SK-N-SH (cell line): ENCODE results near the gene HSD17B1. TPM values are rescaled to one million over a fixed set of nuclear protein-coding genes. Genes with fewer than 3 reads are reported as not detected.

Experiments
- CTCF ChIA-PET: fragments of 300-600, 350-600 bp; formaldehyde crosslinking; extraction: SDS; loops from one replicate; lab custom pipeline; 2021; lab: Yijun Ruan, JAX
- POLR2A ChIA-PET: fragments of 350-600 bp; sonication (Branson Sonifier 250); formaldehyde crosslinking; extraction: SDS; loops from one replicate; lab custom pipeline; 2020; ENCODE audit warnings: antibody characterized with exemption, inconsistent platforms; lab: Yijun Ruan, JAX
- DNase-seq: peaks from one replicate; pipeline ENCODE4 v3.0.0; 2012
- H2AFZ ChIP-seq: fragments of 200-600 bp; sonication (generic); 2 replicates; pipeline ENCODE4 v1.8.1; 2016; ENCODE audit warnings: antibody characterized with exemption, mild to moderate bottlenecking, low read depth
- H3F3A ChIP-seq: fragments of 200-600 bp; sonication (generic); replicated peaks from 2 replicates; pipeline ENCODE3; 2016; ENCODE audit warnings: antibody characterized with exemption, mild to moderate bottlenecking; ENCODE audit not compliant: insufficient read depth
- H3K27ac ChIP-seq, 2 experiments: fragments of 200-500 bp in 1 of 2; fragments of 200-600 bp in 1 of 2; sonication (Bioruptor generic) in 1 of 2; sonication (generic), shearing (Covaris generic) in 1 of 2; 2 replicates each; pipeline versions ENCODE4 v1.5.1 to v1.6.1; 2014 to 2016; ENCODE audit warnings: low read depth in 2 of 2, inconsistent platforms in 1 of 2, low read length in 1 of 2, mild to moderate bottlenecking in 1 of 2, mixed read lengths in 1 of 2
- H3K27me3 ChIP-seq: fragments of 200-600 bp; sonication (generic), shearing (Covaris generic); 2 replicates; pipeline ENCODE4 v1.6.1; 2016; ENCODE audit warnings: mixed run types; ENCODE audit not compliant: insufficient read depth
- H3K36me3 ChIP-seq, 2 experiments: fragments of 200-500 bp in 1 of 2; fragments of 200-600 bp in 1 of 2; sonication (Bioruptor generic) in 1 of 2; sonication (generic) in 1 of 2; replicated peaks in 1 of 2; 2 replicates each; pipeline versions ENCODE3 to v1.5.1; 2014 to 2016; ENCODE audit warnings: low read length in 1 of 2, mild to moderate bottlenecking in 1 of 2; ENCODE audit not compliant: insufficient read depth in 2 of 2, control insufficient read depth in 1 of 2
- H3K4me1 ChIP-seq, 2 experiments: fragments of 200-500 bp in 1 of 2; fragments of 200-600 bp in 1 of 2; sonication (Bioruptor generic) in 1 of 2; sonication (generic), shearing (Covaris generic) in 1 of 2; 2 replicates each; pipeline versions ENCODE4 v1.5.1 to v1.6.1; 2014 to 2016; ENCODE audit warnings: low read depth in 1 of 2, low read length in 1 of 2, mixed run types in 1 of 2; ENCODE audit not compliant: insufficient read depth in 2 of 2, control insufficient read depth in 1 of 2
- H3K4me2 ChIP-seq: fragments of 200-600 bp; sonication (generic), shearing (Covaris generic); 2 replicates; pipeline ENCODE4 v1.6.1; 2017; ENCODE audit warnings: mixed run types
- H3K4me3 ChIP-seq, 2 experiments: fragments of 200-500 bp in 1 of 2; fragments of 200-600 bp in 1 of 2; sonication (Bioruptor generic) in 1 of 2; sonication (generic), shearing (Covaris generic) in 1 of 2; 2 replicates each; pipeline versions ENCODE4 v1.5.1 to v1.8.1; 2014 to 2016; ENCODE audit warnings: low read depth in 2 of 2, inconsistent platforms in 1 of 2, low read length in 1 of 2, mild to moderate bottlenecking in 1 of 2, mixed read lengths in 1 of 2, moderate library complexity in 1 of 2
- H3K79me2 ChIP-seq: fragments of 200-600 bp; sonication (generic); 2 replicates; pipeline ENCODE4 v1.8.1; 2017; ENCODE audit warnings: mild to moderate bottlenecking; ENCODE audit not compliant: insufficient read depth
- H3K9ac ChIP-seq: fragments of 200-600 bp; sonication (generic); 2 replicates; pipeline ENCODE4 v1.6.1; 2017; ENCODE audit warnings: mixed run types
- H3K9me2 ChIP-seq: fragments of 200-600 bp; sonication (generic); 2 replicates; pipeline ENCODE4 v1.6.1; 2017; ENCODE audit warnings: mixed run types
- H3K9me3 ChIP-seq: fragments of 200-600 bp; sonication (generic); 2 replicates; pipeline ENCODE4 v1.6.1; 2017; ENCODE audit warnings: mixed run types, mild to moderate bottlenecking, moderate library complexity
- H4K20me1 ChIP-seq: fragments of 200-600 bp; sonication (generic); 2 replicates; pipeline ENCODE4 v1.6.1; 2017; ENCODE audit warnings: mild to moderate bottlenecking, mixed run types; ENCODE audit not compliant: insufficient read depth
- FOXJ3 ChIP-seq: sonication (generic); formaldehyde crosslinking; IDR thresholded peaks from 2 replicates; pipeline ENCODE4 v1.5.1; 2020; ENCODE audit warnings: mild to moderate bottlenecking, missing genetic modification reagents
- GABPA ChIP-seq: IDR thresholded peaks from 2 replicates; pipeline ENCODE4 v1.4.0; 2012; ENCODE audit warnings: low read depth, mild to moderate bottlenecking
- GATA2 ChIP-seq: sonication (generic); formaldehyde crosslinking; IDR thresholded peaks from 2 replicates; pipeline ENCODE4 v1.5.0; 2020; ENCODE audit warnings: mild to moderate bottlenecking, missing genetic modification reagents
- JUND ChIP-seq: IDR thresholded peaks from 2 replicates; pipeline ENCODE4 v1.4.0; 2012
- MEF2A ChIP-seq: IDR thresholded peaks from 2 replicates; pipeline ENCODE4 v1.4.0; 2012; ENCODE audit warnings: low read depth, borderline replicate concordance
- NRF1 ChIP-seq: IDR thresholded peaks from 2 replicates; pipeline ENCODE4 v1.6.1; 2012; ENCODE audit warnings: low read depth, mild to moderate bottlenecking, low read length
- TCF12 ChIP-seq: IDR thresholded peaks from 2 replicates; pipeline ENCODE4 v1.4.0; 2012
- TEAD4 ChIP-seq: IDR thresholded peaks from 2 replicates; pipeline ENCODE4 v1.4.0; 2012; ENCODE audit warnings: mild to moderate bottlenecking, borderline replicate concordance; ENCODE audit not compliant: insufficient read depth
- YY1 ChIP-seq: IDR thresholded peaks from 2 replicates; pipeline ENCODE4 v1.4.0; 2012; ENCODE audit warnings: low read depth, mild to moderate bottlenecking
- WGBS: methylation state at CpG from one replicate; pipeline ENCODE4 v1.1.6; 2017; ENCODE audit warnings: low lambda C conversion rate; 5-methylcytosine and 5-hydroxymethylcytosine counted together
- polyA plus RNA-seq, 3 experiments: library from polyadenylated mRNA; depleted of rRNA; stranded (reverse); fragments of >200 nt; gene quantifications; 2 replicates each; pipeline ENCODE4 v1.2.3, GENCODE V29; 2012
- TF ChIP-seq, protein P1 (sequence below): IDR thresholded peaks from 2 replicates; pipeline ENCODE4 v1.4.0; 2012; ENCODE audit warnings: low read depth
- TF ChIP-seq, protein P2 (sequence below): fragments of 150-350 bp; IDR thresholded peaks from 2 replicates; pipeline ENCODE4 v1.6.1; 2017; ENCODE audit warnings: antibody characterized with exemption, low read length, low read depth, borderline replicate concordance
- TF ChIP-seq, protein P3 (sequence below): fragments of 200-600 bp; sonication (generic); IDR thresholded peaks from 2 replicates; pipeline ENCODE4 v1.6.1; 2017; ENCODE audit warnings: antibody characterized with exemption, mild to moderate bottlenecking, moderate library complexity

Gene HSD17B1
- polyA plus RNA-seq, 1 of the 3 experiments (the other 2 are of a cell fraction) = 1.3 TPM

DNA sequence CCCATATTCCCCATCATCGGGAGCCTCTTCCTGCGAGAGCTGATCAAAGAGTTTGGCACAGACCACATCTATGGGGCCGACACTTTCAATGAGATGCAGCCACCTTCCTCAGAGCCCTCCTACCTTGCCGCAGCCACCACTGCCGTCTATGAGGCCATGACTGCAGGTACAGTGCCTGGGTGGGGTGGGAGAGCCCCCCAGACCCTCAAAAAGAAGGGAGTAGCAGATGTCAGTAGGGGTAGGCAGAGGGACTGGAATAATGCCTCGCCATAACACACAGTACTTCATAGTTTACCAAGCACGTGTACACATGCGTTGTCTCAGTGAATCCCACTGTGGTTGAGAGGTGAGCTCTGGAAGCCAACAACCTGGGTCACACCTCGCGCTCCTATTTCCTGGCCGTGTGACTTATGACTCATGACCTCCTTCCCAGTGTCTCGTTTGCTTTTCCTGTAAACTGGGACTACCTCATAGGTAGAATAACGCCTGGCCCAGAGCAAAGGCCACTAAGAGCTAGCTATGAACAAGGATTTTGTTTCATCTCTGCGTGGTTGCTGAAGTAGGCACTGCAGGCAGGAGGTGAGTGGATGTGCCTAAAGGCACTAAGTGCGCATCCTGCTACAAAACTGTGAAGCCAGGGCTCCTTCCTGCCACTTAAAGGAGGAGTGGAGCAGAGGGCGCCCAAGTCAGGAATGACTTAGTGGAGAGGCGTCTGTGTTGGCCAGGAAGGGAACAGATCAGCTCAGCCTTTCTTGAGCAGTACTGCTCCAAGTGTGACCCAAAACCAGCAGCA is 11.5 kb upstream of the HSD17B1 start (continued):
- TF ChIP-seq GATA2 (CRISPR knock-in tag) = no peak

DNA sequence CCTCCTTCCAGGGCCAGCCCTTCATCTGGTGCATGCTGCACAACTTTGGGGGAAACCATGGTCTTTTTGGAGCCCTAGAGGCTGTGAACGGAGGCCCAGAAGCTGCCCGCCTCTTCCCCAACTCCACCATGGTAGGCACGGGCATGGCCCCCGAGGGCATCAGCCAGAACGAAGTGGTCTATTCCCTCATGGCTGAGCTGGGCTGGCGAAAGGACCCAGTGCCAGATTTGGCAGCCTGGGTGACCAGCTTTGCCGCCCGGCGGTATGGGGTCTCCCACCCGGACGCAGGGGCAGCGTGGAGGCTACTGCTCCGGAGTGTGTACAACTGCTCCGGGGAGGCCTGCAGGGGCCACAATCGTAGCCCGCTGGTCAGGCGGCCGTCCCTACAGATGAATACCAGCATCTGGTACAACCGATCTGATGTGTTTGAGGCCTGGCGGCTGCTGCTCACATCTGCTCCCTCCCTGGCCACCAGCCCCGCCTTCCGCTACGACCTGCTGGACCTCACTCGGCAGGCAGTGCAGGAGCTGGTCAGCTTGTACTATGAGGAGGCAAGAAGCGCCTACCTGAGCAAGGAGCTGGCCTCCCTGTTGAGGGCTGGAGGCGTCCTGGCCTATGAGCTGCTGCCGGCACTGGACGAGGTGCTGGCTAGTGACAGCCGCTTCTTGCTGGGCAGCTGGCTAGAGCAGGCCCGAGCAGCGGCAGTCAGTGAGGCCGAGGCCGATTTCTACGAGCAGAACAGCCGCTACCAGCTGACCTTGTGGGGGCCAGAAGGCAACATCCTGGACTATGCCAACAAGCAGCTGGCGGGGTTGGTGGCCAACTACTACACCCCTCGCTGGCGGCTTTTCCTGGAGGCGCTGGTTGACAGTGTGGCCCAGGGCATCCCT is 9.3 kb upstream of the HSD17B1 start:
- Histone ChIP-seq H2AFZ (no peak overlapping the region), H3K4me3 (no peak overlapping the region), H3F3A (peaks cover 9% of the 10 kb centered on the region), H3K9me3 (no peaks in the 10 kb centered on the region), H3K79me2 (0 out of 2 replicates have a peak, but pooled peaks cover 2% of the 10 kb centered on the region), H4K20me1 (no peaks in the 10 kb centered on the region), H3K9me2 (no peaks in the 10 kb centered on the region), H3K4me2 (no peak overlapping the region), H3K27ac (no peak overlapping the region), H3K36me3 (peaks cover 9 to 25% of the 10 kb centered on the region in 2 experiments), H3K4me1 (no peaks in the 10 kb centered on the region), H3K27me3 (no peaks in the 10 kb centered on the region), H3K9ac (no peak overlapping the region)
- DNase-seq = no peak
- ChIA-PET CTCF (interaction anchor here (1.7 to 1.9 kb wide), 2 partner anchors 11 to 35 kb away, joined by 5 to 8 read pairs; no protein-coding TSS in a partner anchor), POLR2A (interaction anchor here (2.9 kb wide), 1 partner anchor 10 kb away, joined by 9 read pairs; no protein-coding TSS in a partner anchor)
- TF ChIP-seq TEAD4 (no peak), YY1 (no peak), MEF2A (no peak), NRF1 (no peak), JUND (no peak), FOXJ3 (CRISPR knock-in tag) (no peak), GATA2 (CRISPR knock-in tag) (no peak), GABPA (no peak), TCF12 (no peak)
- TF ChIP-seq, protein P1, sequence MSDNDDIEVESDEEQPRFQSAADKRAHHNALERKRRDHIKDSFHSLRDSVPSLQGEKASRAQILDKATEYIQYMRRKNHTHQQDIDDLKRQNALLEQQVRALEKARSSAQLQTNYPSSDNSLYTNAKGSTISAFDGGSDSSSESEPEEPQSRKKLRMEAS = no peak
- TF ChIP-seq, protein P2, sequence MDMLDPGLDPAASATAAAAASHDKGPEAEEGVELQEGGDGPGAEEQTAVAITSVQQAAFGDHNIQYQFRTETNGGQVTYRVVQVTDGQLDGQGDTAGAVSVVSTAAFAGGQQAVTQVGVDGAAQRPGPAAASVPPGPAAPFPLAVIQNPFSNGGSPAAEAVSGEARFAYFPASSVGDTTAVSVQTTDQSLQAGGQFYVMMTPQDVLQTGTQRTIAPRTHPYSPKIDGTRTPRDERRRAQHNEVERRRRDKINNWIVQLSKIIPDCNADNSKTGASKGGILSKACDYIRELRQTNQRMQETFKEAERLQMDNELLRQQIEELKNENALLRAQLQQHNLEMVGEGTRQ = no peak
- TF ChIP-seq, protein P3, sequence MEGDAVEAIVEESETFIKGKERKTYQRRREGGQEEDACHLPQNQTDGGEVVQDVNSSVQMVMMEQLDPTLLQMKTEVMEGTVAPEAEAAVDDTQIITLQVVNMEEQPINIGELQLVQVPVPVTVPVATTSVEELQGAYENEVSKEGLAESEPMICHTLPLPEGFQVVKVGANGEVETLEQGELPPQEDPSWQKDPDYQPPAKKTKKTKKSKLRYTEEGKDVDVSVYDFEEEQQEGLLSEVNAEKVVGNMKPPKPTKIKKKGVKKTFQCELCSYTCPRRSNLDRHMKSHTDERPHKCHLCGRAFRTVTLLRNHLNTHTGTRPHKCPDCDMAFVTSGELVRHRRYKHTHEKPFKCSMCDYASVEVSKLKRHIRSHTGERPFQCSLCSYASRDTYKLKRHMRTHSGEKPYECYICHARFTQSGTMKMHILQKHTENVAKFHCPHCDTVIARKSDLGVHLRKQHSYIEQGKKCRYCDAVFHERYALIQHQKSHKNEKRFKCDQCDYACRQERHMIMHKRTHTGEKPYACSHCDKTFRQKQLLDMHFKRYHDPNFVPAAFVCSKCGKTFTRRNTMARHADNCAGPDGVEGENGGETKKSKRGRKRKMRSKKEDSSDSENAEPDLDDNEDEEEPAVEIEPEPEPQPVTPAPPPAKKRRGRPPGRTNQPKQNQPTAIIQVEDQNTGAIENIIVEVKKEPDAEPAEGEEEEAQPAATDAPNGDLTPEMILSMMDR = no peak
- 98% methylated on average over 11 of the region's 39 CpGs for WGBS
